T-cell (primary cell): ENCODE measurements around the gene KLRC3. TPM values are rescaled to one million over a fixed set of nuclear protein-coding genes. Genes with fewer than 3 reads are reported as not detected.
A peak's percentile ranks its signal among the peaks of the same experiment; 100 is the strongest.
"Not testable (repeated sequence)": the region's sequence is repeated elsewhere in the genome, so short reads cannot be mapped to it uniquely, and the experiment has no call there.

Experiments used
- ATAC-seq, 4 experiments: fragments of 200-7000 bp in 3 of 4; fragments of 150-1000 bp in 1 of 4; cut with Tn5 transposase; replicated peaks in 1 of 4; 1 replicate in 3 of 4; 2 replicates in 1 of 4; pipeline ENCODE4 v1.10.0; 2021; ENCODE audit warnings: moderate library complexity in 3 of 4, mild to moderate bottlenecking in 2 of 4, moderate number of reproducible peaks in 1 of 4
- CTCF ChIA-PET, 2 donors: fragments of 300-600 bp; sonication (Branson Sonifier 250); formaldehyde crosslinking; loops; one replicate each; lab custom pipeline; 2022; ENCODE audit warnings: antibody characterized with exemption in 2 of 2; lab: Charles Lee
- POLR2A ChIA-PET, 2 donors: fragments of 300-600 bp; sonication (Branson Sonifier 250); formaldehyde crosslinking; loops; one replicate each; lab custom pipeline; 2022; ENCODE audit warnings: antibody characterized with exemption in 2 of 2; lab: Charles Lee
- DNase-seq, 35 experiments: peaks; one replicate each; pipeline versions ENCODE4 v3.0.0 to v3.0.0-alpha.2; 2013 to 2023
- H3K27ac ChIP-seq: one replicate; pipeline ENCODE4 v1.5.1; 2013; ENCODE audit warnings: low read length
- H3K27me3 ChIP-seq, 2 experiments: replicated peaks in 1 of 2; 1 replicate in 1 of 2; 2 replicates in 1 of 2; pipeline versions ENCODE4 v1.6.1 to v1.7.0; 2013; ENCODE audit warnings: low read length in 1 of 2, mixed read lengths in 1 of 2; ENCODE audit not compliant: control insufficient read depth in 2 of 2, insufficient read depth in 2 of 2; ENCODE audit errors: extremely low read depth in 1 of 2
- H3K36me3 ChIP-seq, 2 donors: 1 replicate in 1 of 2; 2 replicates in 1 of 2; pipeline versions ENCODE4 v1.6.1 to v1.7.0; 2013; ENCODE audit warnings: low read length in 1 of 2; ENCODE audit not compliant: control insufficient read depth in 2 of 2, insufficient read depth in 1 of 2; ENCODE audit errors: extremely low read depth in 1 of 2
- H3K4me1 ChIP-seq, 2 experiments: 1 replicate in 1 of 2; 2 replicates in 1 of 2; pipeline versions ENCODE4 v1.6.1 to v1.7.0; 2013; ENCODE audit warnings: low read length in 2 of 2, mixed read lengths in 1 of 2; ENCODE audit not compliant: insufficient read depth in 2 of 2, control insufficient read depth in 1 of 2; ENCODE audit errors: extremely low read depth in 1 of 2
- H3K4me3 ChIP-seq, 2 donors: 1 replicate in 1 of 2; 2 replicates in 1 of 2; pipeline versions ENCODE4 v1.5.1 to v1.7.0; 2013; ENCODE audit warnings: mild to moderate bottlenecking in 2 of 2, low read length in 1 of 2, moderate library complexity in 1 of 2; ENCODE audit not compliant: control insufficient read depth in 1 of 2; ENCODE audit errors: extremely low read depth in 1 of 2
- H3K9me3 ChIP-seq: 2 replicates; pipeline ENCODE4 v1.7.0; 2013
- H3K27ac Mint-ChIP-seq, 2 donors: one replicate each; pipeline ENCODE4 v1.8.0; 2020 to 2021; ENCODE audit warnings: mild to moderate bottlenecking in 2 of 2, mixed read lengths in 2 of 2
- H3K27me3 Mint-ChIP-seq, 2 donors: one replicate each; pipeline ENCODE4 v1.8.0; 2021 to 2022; ENCODE audit warnings: mixed read lengths in 2 of 2
- H3K36me3 Mint-ChIP-seq: one replicate; pipeline ENCODE4 v1.8.0; 2021; ENCODE audit warnings: mixed read lengths
- H3K4me1 Mint-ChIP-seq, 3 donors: one replicate each; pipeline ENCODE4 v1.8.0; 2020 to 2022; ENCODE audit warnings: mixed read lengths in 3 of 3, mild to moderate bottlenecking in 1 of 3
- H3K4me3 Mint-ChIP-seq, 3 donors: one replicate each; pipeline ENCODE4 v1.8.0; 2020 to 2022; ENCODE audit warnings: mild to moderate bottlenecking in 3 of 3, mixed read lengths in 3 of 3, moderate library complexity in 3 of 3
- H3K9me3 Mint-ChIP-seq, 3 donors: one replicate each; pipeline ENCODE4 v1.8.0; 2020 to 2022; ENCODE audit warnings: mixed read lengths in 3 of 3
- WGBS: methylation state at CpG from one replicate; pipeline ENCODE4 v1.1.5; 2013; ENCODE audit warnings: missing lambda C conversion rate; ENCODE audit not compliant: insufficient coverage; 5-methylcytosine and 5-hydroxymethylcytosine counted together
- total RNA-seq, 35 experiments: library from RNA in 6 of 35; stranded (reverse) in 6 of 35; fragments of 120-200 nt in 1 of 35; gene quantifications; one replicate each; pipeline versions ENCODE4 v1.2.1 to v1.2.4 and lab custom pipeline; 2013 to 2026

KLRC3 gene
- total RNA-seq, 5 donors from 2014 or later (not counting 1 experiment from before 2014, with no cell fraction given), result 1.3 to 9.9 (median 1.6) TPM

DNA sequence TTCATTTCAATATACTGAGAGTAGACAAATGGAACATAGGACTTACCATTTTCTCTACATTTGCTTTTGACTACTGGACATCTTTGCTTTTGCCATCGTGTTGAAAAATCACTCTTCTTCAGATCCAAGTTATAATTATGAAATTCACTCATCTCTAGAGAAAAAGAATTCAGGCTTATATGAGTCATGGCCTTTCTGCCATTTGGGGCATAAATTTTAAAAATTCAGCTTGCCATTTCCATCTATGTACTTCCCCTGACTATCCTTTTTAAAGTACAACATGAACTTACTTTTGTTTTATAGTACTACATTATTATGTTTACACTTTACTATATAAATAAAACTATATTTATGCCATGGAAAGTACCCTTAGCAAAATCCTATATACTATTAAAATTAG is 33.5 kb downstream of the KLRC3 start:
- H3K36me3 Mint-ChIP-seq, result peaks cover 11% of the 10 kb centered on the region
- peak overlapping the region; percentile 72 to 85 (median 78) for H3K4me3 Mint-ChIP-seq
- CTCF ChIA-PET, result interaction anchor here in 1 of 2 donors (0.6 to 1.1 kb wide), 2 partner anchors 25 to 168 kb away, joined by 3 read pairs; no protein-coding TSS in a partner anchor

DNA sequence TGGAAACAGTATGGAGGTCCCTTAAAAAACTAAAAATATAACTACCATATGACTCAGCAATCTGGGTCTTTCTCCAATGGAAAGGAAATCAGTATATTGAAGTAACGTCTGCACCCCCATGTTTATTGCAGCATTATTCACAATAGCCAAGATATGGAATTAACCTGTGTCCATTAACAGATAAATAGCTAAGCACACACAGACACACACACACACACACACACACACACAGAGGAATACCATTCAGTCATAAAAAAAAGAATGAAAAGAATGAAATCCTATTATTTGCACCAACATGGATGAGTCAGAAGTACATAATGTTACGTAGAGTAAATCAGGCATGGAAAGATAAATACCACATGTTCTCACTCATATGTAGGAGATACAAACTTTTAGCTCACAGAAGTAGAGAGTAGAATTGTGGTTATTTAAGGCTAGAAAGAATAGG is 35.2 kb downstream of the KLRC3 start:
- ChIA-PET CTCF (interaction anchor here in 1 of 2 donors (1.4 kb wide), 1 partner anchor 149 kb away, joined by 3 read pairs; no protein-coding TSS in a partner anchor), POLR2A (no interaction called here)
- H3K4me3 Mint-ChIP-seq, result peak overlapping the region; percentile 54 to 78 (median 69)
- no peaks in the 10 kb centered on the region for H3K27me3 ChIP-seq
- peak overlapping the region; percentile 66 for H3K27ac ChIP-seq
- H3K9me3 ChIP-seq, result no peaks in the 10 kb centered on the region
- peak overlapping the region; percentile 30 to 55 for H3K27ac Mint-ChIP-seq
- peaks cover 16% of the 10 kb centered on the region for H3K36me3 Mint-ChIP-seq
- no peaks in the 10 kb centered on the region for H3K9me3 Mint-ChIP-seq
- H3K4me1 Mint-ChIP-seq, result peaks cover 14 to 26% (median 17%) of the 10 kb centered on the region in 3 donors
- ATAC-seq, result peak in 2 of 4 experiments; percentile 23 to 33
- H3K4me1 ChIP-seq, result peaks cover 6 to 13% of the 10 kb centered on the region in 2 experiments
- H3K27me3 Mint-ChIP-seq, result peaks cover 8 to 17% of the 10 kb centered on the region in 2 donors
- DNase-seq, result no peak
- H3K4me3 ChIP-seq, result peak overlapping the region in 1 of 2 donors; percentile 33
- no CpG with 5 or more reads among the region's 2 CpGs for WGBS
- H3K36me3 ChIP-seq, result peaks cover 0 to 2% of the 10 kb centered on the region in 2 donors

More for the DNA sequence above, 33.5 kb downstream of the KLRC3 start:
- Histone ChIP-seq H3K27ac (peak overlapping the region; percentile 66), H3K27me3 (no peaks in the 10 kb centered on the region), H3K9me3 (no peaks in the 10 kb centered on the region), H3K4me3 (peak overlapping the region in 1 of 2 donors; percentile 50), H3K4me1 (peaks cover 6 to 10% of the 10 kb centered on the region in 2 experiments), H3K36me3 (no peaks in the 10 kb centered on the region)
- peaks cover 8% of the 10 kb centered on the region in 2 donors for H3K27me3 Mint-ChIP-seq
- no peak for DNase-seq
- POLR2A ChIA-PET, result interaction anchor here in 1 of 2 donors (0.6 to 1.0 kb wide), 3 partner anchors 9 to 95 kb away, joined by 3 to 6 read pairs (median 3); no protein-coding TSS in a partner anchor
- no peaks in the 10 kb centered on the region for H3K9me3 Mint-ChIP-seq
- no peak for ATAC-seq
- H3K27ac Mint-ChIP-seq, result peak overlapping the region; percentile 72 to 74
- no CpG with 5 or more reads among the region's 1 CpG for WGBS
- H3K4me1 Mint-ChIP-seq, result peaks cover 7 to 22% (median 10%) of the 10 kb centered on the region in 3 donors

DNA sequence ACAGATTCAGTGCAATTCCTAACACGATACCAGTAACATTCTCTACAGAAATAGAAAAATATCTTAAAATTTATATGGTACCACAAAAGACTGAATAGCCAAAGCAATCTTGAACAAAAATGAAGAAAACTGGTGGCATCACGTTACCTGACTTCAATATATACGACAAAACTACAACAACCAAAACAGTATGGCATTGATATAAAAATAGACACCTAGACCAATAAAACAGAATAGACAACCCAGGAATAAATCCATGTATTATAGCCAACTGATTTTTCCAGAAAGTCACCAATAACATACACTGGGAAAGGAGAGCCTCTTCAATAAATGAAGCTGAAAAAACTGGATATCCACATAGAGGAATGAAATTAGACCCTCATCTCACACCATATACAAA is 36.2 kb downstream of the KLRC3 start:
- Mint-ChIP-seq H3K27me3 (peaks cover 8 to 18% of the 10 kb centered on the region in 2 donors), H3K4me3 (peak overlapping the region; percentile 54 to 78 (median 69)), H3K36me3 (peaks cover 16% of the 10 kb centered on the region), H3K9me3 (no peaks in the 10 kb centered on the region), H3K27ac (peak overlapping the region; percentile 30 to 65), H3K4me1 (peaks cover 10 to 23% (median 11%) of the 10 kb centered on the region in 3 donors)
- H3K4me3 ChIP-seq, result peak overlapping the region in 1 of 2 donors; percentile 33
- peaks cover 0 to 2% of the 10 kb centered on the region in 2 donors for H3K36me3 ChIP-seq
- DNase-seq (no peak), ATAC-seq (no peak)
- no peaks in the 10 kb centered on the region for H3K27me3 ChIP-seq
- ChIA-PET CTCF (no interaction called here), POLR2A (no interaction called here)
- no peak overlapping the region for H3K27ac ChIP-seq
- no peaks in the 10 kb centered on the region for H3K9me3 ChIP-seq
- WGBS, result no CpG with 5 or more reads among the region's 3 CpGs
- peaks cover 6 to 15% of the 10 kb centered on the region in 2 experiments for H3K4me1 ChIP-seq

DNA sequence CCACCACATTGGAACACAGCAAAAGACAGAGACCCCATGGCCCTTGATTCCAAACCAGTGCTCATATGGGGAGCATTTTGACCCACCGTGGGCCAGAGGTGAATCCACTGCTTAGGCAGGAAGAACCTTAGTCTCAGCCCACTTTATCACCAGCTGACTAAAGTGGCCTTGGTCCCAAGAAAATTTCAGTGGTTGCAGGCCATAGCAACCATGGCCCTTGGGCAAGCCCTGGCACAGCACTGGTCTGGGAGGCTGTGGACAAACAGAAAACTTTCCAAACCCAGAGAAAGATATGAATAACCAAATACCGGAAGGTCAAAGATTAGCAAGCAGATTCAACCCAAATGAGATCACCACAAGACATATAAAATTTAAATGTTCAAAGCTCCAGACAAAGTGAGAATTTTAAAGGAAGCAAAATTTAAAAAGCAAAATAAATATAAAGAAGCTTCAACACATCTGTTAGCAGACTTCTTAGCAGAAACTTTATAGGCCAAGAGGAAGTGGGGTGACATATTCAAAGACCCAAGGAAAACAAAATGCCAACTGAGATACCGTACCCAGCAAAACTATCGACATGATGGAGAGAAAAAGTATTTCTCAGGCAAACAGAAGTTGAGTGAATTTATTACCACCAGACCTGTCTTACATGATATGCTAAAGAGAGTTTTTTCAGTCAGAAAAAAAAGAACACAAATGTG is 38.3 kb downstream of the KLRC3 start:
- POLR2A ChIA-PET, result interaction anchor here in 1 of 2 donors (1.0 kb wide), 1 partner anchor 16 kb away, joined by 6 read pairs; no protein-coding TSS in a partner anchor
- peak in 3 of 4 experiments; percentile 33 to 54 (median 37) for ATAC-seq

DNA sequence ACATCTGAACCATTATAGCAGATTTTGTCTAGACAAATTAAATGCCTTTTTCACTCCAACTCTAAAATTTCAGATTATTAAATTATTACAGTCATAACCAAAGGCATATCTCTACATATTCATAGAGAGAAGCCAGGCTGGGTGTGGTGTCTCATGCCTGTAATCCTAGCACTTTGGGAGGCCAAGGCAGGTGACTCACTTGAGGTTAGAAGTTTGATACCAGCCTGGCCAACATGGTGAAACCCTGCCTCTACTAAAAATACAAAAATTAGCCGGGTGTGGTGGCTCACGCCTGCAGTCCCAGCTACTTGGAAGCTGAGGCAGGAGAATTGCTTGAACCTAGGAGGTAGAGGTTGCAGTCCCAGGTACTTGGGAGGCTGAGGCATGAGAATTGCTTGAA is 41.7 kb downstream of the KLRC3 start:
- H3K27me3 ChIP-seq, H3K4me3 ChIP-seq, H3K4me3 Mint-ChIP-seq, DNase-seq, POLR2A ChIA-PET, CTCF ChIA-PET, H3K9me3 ChIP-seq, H3K27ac Mint-ChIP-seq, H3K9me3 Mint-ChIP-seq, H3K27ac ChIP-seq, ATAC-seq: not testable (repeated sequence)
- Histone ChIP-seq H3K36me3 (peaks cover 0 to 24% of the 10 kb centered on the region in 2 donors), H3K4me1 (peaks cover 0 to 24% of the 10 kb centered on the region in 2 experiments)
- peaks cover 0 to 10% of the 10 kb centered on the region in 2 donors for H3K27me3 Mint-ChIP-seq
- WGBS, result no CpG with 5 or more reads among the region's 2 CpGs
- peaks cover 14% of the 10 kb centered on the region for H3K36me3 Mint-ChIP-seq
- peaks cover 8 to 31% (median 20%) of the 10 kb centered on the region in 3 donors for H3K4me1 Mint-ChIP-seq

More for the DNA sequence above, 38.3 kb downstream of the KLRC3 start:
- 63% methylated on average over 2 of the region's 4 CpGs for WGBS
- DNase-seq, result no peak
- peaks cover 5 to 15% of the 10 kb centered on the region in 2 donors for H3K27me3 Mint-ChIP-seq
- Histone ChIP-seq H3K4me1 (peaks cover 0 to 18% of the 10 kb centered on the region in 2 experiments), H3K36me3 (peaks cover 0 to 14% of the 10 kb centered on the region in 2 donors), H3K27me3 (no peaks in the 10 kb centered on the region), H3K27ac (peak overlapping the region; percentile 14), H3K9me3 (no peaks in the 10 kb centered on the region), H3K4me3 (peak overlapping the region in 1 of 2 donors; percentile 26)
- CTCF ChIA-PET, result interaction anchor here in 1 of 2 donors (1.1 kb wide), 1 partner anchor 9 kb away, joined by 3 read pairs; no protein-coding TSS in a partner anchor
- no peaks in the 10 kb centered on the region for H3K9me3 Mint-ChIP-seq
- H3K27ac Mint-ChIP-seq, result peak overlapping the region; percentile 85 to 87
- peak overlapping the region; percentile 52 to 78 (median 69) for H3K4me3 Mint-ChIP-seq
- H3K4me1 Mint-ChIP-seq, result peaks cover 13 to 23% (median 19%) of the 10 kb centered on the region in 3 donors
- H3K36me3 Mint-ChIP-seq, result peaks cover 17% of the 10 kb centered on the region

DNA sequence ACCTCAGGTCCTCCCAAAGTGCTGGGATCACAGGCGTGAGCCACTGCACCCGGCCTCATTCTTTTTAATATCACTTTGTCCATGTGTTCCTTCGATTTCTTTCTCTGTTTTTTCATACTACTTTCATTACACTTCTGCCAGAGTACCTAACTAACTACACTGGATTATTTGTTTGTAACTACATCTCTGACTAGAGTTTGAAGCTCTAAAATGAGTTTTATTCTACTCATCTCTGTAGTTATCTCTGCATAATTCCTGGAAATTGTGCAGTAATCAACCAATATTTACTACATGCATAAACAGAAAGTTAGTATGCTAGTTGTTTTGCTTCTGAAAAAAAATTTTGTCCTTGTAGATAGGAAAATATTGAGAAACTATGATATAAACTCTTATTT is 45.8 kb downstream of the KLRC3 start:
- H3K4me1 ChIP-seq, result peaks cover 13 to 21% of the 10 kb centered on the region in 2 experiments
- no peaks in the 10 kb centered on the region for H3K27me3 ChIP-seq
- no peaks in the 10 kb centered on the region for H3K9me3 Mint-ChIP-seq
- ChIA-PET CTCF (interaction anchor here in 1 of 2 donors (0.7 to 1.0 kb wide), 2 partner anchors 19 to 37 kb away, joined by 3 to 5 read pairs; no protein-coding TSS in a partner anchor), POLR2A (interaction anchor here (0.5 to 0.9 kb wide), 3 partner anchors 8 to 24 kb away, joined by 3 to 8 read pairs (median 4); no protein-coding TSS in a partner anchor)
- DNase-seq (no peak), ATAC-seq (no peak)
- H3K36me3 ChIP-seq, result peaks cover 0 to 35% of the 10 kb centered on the region in 2 donors
- H3K9me3 ChIP-seq, result no peaks in the 10 kb centered on the region
- peak overlapping the region in 2 of 3 donors; percentile 1 to 46 for H3K4me3 Mint-ChIP-seq
- peaks cover 14% of the 10 kb centered on the region for H3K36me3 Mint-ChIP-seq
- H3K27ac Mint-ChIP-seq, result peak overlapping the region; percentile 63 to 68
- H3K4me1 Mint-ChIP-seq, result peaks cover 33 to 56% (median 40%) of the 10 kb centered on the region in 3 donors
- no peak overlapping the region for H3K4me3 ChIP-seq
- 87% methylated on average over 2 of the region's 3 CpGs for WGBS
- H3K27ac ChIP-seq, result peak overlapping the region; percentile 45
- no peaks in the 10 kb centered on the region for H3K27me3 Mint-ChIP-seq
